OCI-LY3 (cell line): Measurements from ENCODE around the gene ZNF747.

ENCODE experiments used
- EZH2phosphoT487 ChIP-seq: fragments of 200-600 bp; shearing (Covaris generic); IDR thresholded peaks from 2 replicates; pipeline ENCODE4 v1.6.1; 2018; ENCODE audit warnings: antibody characterized with exemption, mixed run types, low read depth
- TF ChIP-seq, protein P1 (sequence below): fragments of 200-600, 300-600 bp; sonication (generic); IDR thresholded peaks from 2 replicates; pipeline ENCODE4 v1.5.1; 2014; ENCODE audit warnings: antibody characterized with exemption, low read length, low read depth

DNA sequence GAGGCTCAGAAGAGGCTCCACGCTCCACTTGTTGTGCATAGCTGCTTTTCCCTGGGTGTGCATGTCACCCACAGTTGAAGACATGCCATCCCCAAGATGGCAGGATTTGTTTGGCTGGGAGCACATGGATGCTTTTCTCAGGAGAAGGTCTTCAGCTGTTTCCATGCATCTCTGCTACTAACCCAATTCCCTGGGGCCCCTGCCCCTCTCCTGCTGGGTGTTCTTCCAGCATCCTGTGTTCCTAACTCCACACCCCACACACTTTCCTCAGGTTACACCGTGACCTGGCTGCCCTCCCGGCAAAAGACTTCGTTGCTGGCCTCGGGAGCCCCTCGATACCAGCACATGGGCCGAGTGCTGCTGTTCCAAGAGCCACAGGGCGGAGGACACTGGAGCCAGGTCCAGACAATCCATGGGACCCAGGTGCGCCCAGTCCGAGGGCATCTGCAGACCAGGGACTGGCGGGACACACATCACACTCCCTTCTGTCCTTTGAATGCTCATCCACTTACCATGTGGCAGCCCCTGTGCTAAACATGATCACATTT is 40.6 kb downstream of the ZNF747 start:
- TF ChIP-seq, protein P1, sequence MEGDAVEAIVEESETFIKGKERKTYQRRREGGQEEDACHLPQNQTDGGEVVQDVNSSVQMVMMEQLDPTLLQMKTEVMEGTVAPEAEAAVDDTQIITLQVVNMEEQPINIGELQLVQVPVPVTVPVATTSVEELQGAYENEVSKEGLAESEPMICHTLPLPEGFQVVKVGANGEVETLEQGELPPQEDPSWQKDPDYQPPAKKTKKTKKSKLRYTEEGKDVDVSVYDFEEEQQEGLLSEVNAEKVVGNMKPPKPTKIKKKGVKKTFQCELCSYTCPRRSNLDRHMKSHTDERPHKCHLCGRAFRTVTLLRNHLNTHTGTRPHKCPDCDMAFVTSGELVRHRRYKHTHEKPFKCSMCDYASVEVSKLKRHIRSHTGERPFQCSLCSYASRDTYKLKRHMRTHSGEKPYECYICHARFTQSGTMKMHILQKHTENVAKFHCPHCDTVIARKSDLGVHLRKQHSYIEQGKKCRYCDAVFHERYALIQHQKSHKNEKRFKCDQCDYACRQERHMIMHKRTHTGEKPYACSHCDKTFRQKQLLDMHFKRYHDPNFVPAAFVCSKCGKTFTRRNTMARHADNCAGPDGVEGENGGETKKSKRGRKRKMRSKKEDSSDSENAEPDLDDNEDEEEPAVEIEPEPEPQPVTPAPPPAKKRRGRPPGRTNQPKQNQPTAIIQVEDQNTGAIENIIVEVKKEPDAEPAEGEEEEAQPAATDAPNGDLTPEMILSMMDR = no peak
- no peak for TF ChIP-seq EZH2phosphoT487
